DOHH2 (cell line): ENCODE measurements around the gene GALNT13.

Experiments
- H3F3A ChIP-seq: fragments of 200-600 bp; sonication (generic), shearing (Covaris generic); 2 replicates; pipeline ENCODE4 v1.6.0; 2016; ENCODE audit warnings: antibody characterized with exemption, mild to moderate bottlenecking; ENCODE audit not compliant: control insufficient read depth, insufficient read depth
- H3K27ac ChIP-seq: fragments of 200-600 bp; sonication (generic); 2 replicates; pipeline ENCODE4 v1.5.1; 2014; ENCODE audit warnings: low read depth, mild to moderate bottlenecking, low read length, moderate library complexity
- H3K27me3 ChIP-seq: fragments of 200-600 bp; sonication (generic); 2 replicates; pipeline ENCODE4 v1.6.1; 2014; ENCODE audit warnings: mild to moderate bottlenecking, low read length, mixed read lengths; ENCODE audit not compliant: control insufficient read depth
- H3K36me3 ChIP-seq: fragments of 200-600 bp; sonication (generic); 2 replicates; pipeline ENCODE4 v1.6.1; 2014; ENCODE audit warnings: mild to moderate bottlenecking, low read length, moderate library complexity, mixed read lengths; ENCODE audit not compliant: control insufficient read depth
- H3K4me1 ChIP-seq: fragments of 200-600 bp; sonication (generic); 2 replicates; pipeline ENCODE4 v1.6.1; 2014; ENCODE audit warnings: mild to moderate bottlenecking, low read length, mixed read lengths; ENCODE audit not compliant: control insufficient read depth
- H3K4me2 ChIP-seq: fragments of 200-600 bp; sonication (generic); 2 replicates; pipeline ENCODE4 v1.6.0; 2014; ENCODE audit warnings: mild to moderate bottlenecking, low read length, moderate library complexity
- H3K4me3 ChIP-seq: fragments of 200-600 bp; sonication (generic); 2 replicates; pipeline ENCODE4 v1.5.1; 2014; ENCODE audit warnings: mild to moderate bottlenecking, low read length, mixed read lengths
- H3K79me2 ChIP-seq: fragments of 200-600 bp; sonication (generic); 2 replicates; pipeline ENCODE4 v1.6.1; 2014; ENCODE audit warnings: mild to moderate bottlenecking, low read length, mixed read lengths; ENCODE audit not compliant: control insufficient read depth
- H3K9me2 ChIP-seq: fragments of 200-600 bp; sonication (generic); replicated peaks from 2 replicates; pipeline ENCODE4 v1.6.1; 2014; ENCODE audit warnings: mild to moderate bottlenecking, low read length, mixed read lengths; ENCODE audit not compliant: control insufficient read depth
- H3K9me3 ChIP-seq: fragments of 200-600 bp; sonication (generic); 2 replicates; pipeline ENCODE4 v1.6.1; 2014; ENCODE audit warnings: antibody characterized with exemption, low read length, mixed read lengths; ENCODE audit not compliant: control insufficient read depth, insufficient read depth
- H4K20me1 ChIP-seq: fragments of 200-600 bp; sonication (generic); 2 replicates; pipeline ENCODE4 v1.6.0; 2014; ENCODE audit warnings: low read depth, mild to moderate bottlenecking, antibody characterized with exemption, low read length, moderate library complexity; ENCODE audit not compliant: control insufficient read depth, insufficient read depth
- CTCF ChIP-seq: fragments of 200-600 bp; sonication (generic); IDR thresholded peaks from one replicate; pipeline ENCODE4 v1.5.1; 2014; ENCODE audit warnings: antibody characterized with exemption, mild to moderate bottlenecking, low read depth, low read length; ENCODE audit not compliant: poor library complexity, severe bottlenecking
- EZH2phosphoT487 ChIP-seq: fragments of 200-600 bp; sonication (generic); IDR thresholded peaks from 2 replicates; pipeline ENCODE4 v1.6.1; 2017; ENCODE audit warnings: borderline replicate concordance, mild to moderate bottlenecking, antibody characterized with exemption, low read length, moderate library complexity, mixed read lengths

GALNT13 gene

GRCh38 chr2:154013514-154013913 lies 141.8 kb downstream of the GALNT13 start:
- Histone ChIP-seq H3K27ac (no peak overlapping the region), H3F3A (no peaks in the 10 kb centered on the region), H3K9me3 (peaks cover 8% of the 10 kb centered on the region; the same call in 1 of the 2 replicates), H3K27me3 (no peaks in the 10 kb centered on the region), H3K4me1 (no peaks in the 10 kb centered on the region), H3K4me2 (no peak overlapping the region), H3K79me2 (no peaks in the 10 kb centered on the region), H3K36me3 (no peaks in the 10 kb centered on the region), H3K4me3 (no peak overlapping the region), H3K9me2 (no peaks in the 10 kb centered on the region), H4K20me1 (no peaks in the 10 kb centered on the region)
- TF ChIP-seq EZH2phosphoT487 (no peak), CTCF (no peak)

GRCh38 chr2:154015233-154015632 lies 143.5 kb downstream of the GALNT13 start:
- no peak for TF ChIP-seq EZH2phosphoT487
- TF ChIP-seq CTCF = no peak
- H3K27ac ChIP-seq = no peak overlapping the region
- no peaks in the 10 kb centered on the region for H3K27me3 ChIP-seq
- no peaks in the 10 kb centered on the region for H3K79me2 ChIP-seq
- H3K4me2 ChIP-seq = no peak overlapping the region
- peaks cover 8% of the 10 kb centered on the region; the same call in 1 of the 2 replicates for H3K9me3 ChIP-seq
- H3K36me3 ChIP-seq = no peaks in the 10 kb centered on the region
- H3F3A ChIP-seq = no peaks in the 10 kb centered on the region
- H4K20me1 ChIP-seq = no peaks in the 10 kb centered on the region
- H3K9me2 ChIP-seq = no peaks in the 10 kb centered on the region
- no peaks in the 10 kb centered on the region for H3K4me1 ChIP-seq
- H3K4me3 ChIP-seq = no peak overlapping the region

- Histone ChIP-seq H3K4me3 (no peak overlapping the region), H3K79me2 (no peaks in the 10 kb centered on the region), H3K4me1 (no peaks in the 10 kb centered on the region), H3K9me2 (no peaks in the 10 kb centered on the region), H3K4me2 (no peak overlapping the region), H3K9me3 (no peaks in the 10 kb centered on the region), H3K27me3 (no peaks in the 10 kb centered on the region), H3K36me3 (no peaks in the 10 kb centered on the region), H4K20me1 (no peaks in the 10 kb centered on the region), H3F3A (no peaks in the 10 kb centered on the region), H3K27ac (no peak overlapping the region)
- TF ChIP-seq EZH2phosphoT487 (no peak), CTCF (no peak)
Measured at GRCh38 chr2:154029504-154029903, 157.8 kb downstream of the GALNT13 start.

- Histone ChIP-seq H3K9me3 (no peaks in the 10 kb centered on the region), H3K79me2 (no peaks in the 10 kb centered on the region), H3F3A (no peaks in the 10 kb centered on the region), H3K27me3 (no peaks in the 10 kb centered on the region), H3K9me2 (no peaks in the 10 kb centered on the region), H3K4me3 (no peak overlapping the region), H3K4me2 (no peak overlapping the region), H3K36me3 (no peaks in the 10 kb centered on the region), H4K20me1 (no peaks in the 10 kb centered on the region), H3K4me1 (no peaks in the 10 kb centered on the region), H3K27ac (no peak overlapping the region)
- TF ChIP-seq EZH2phosphoT487 (no peak), CTCF (no peak)
Measured at GRCh38 chr2:154032220-154032619, 160.5 kb downstream of the GALNT13 start.
